H9 (cell line): ENCODE data around the gene NT5DC1. TPM values are rescaled to one million over a fixed set of nuclear protein-coding genes. Genes with fewer than 3 reads are reported as not detected.

Source experiments
- DNase-seq: peaks from one replicate; pipeline ENCODE4 v3.0.0-alpha.2; 2017
- H2AFZ ChIP-seq: one replicate; pipeline ENCODE4 v1.6.1; 2013; ENCODE audit warnings: mild to moderate bottlenecking, low read length, control low read depth, moderate library complexity
- H2AK5ac ChIP-seq: 2 replicates; pipeline ENCODE4 v1.6.1; 2013; ENCODE audit warnings: low read length, control low read depth, mixed read lengths; ENCODE audit not compliant: insufficient read length
- H2BK120ac ChIP-seq: one replicate; pipeline ENCODE4 v1.6.1; 2013; ENCODE audit warnings: low read depth, mild to moderate bottlenecking, low read length, control low read depth, inconsistent platforms; ENCODE audit not compliant: poor library complexity, severe bottlenecking
- H2BK12ac ChIP-seq: 2 replicates; pipeline ENCODE4 v1.6.1; 2013; ENCODE audit warnings: low read length, control low read depth, mixed read lengths, low read depth; ENCODE audit not compliant: insufficient read length
- H2BK15ac ChIP-seq: 2 replicates; pipeline ENCODE4 v1.6.1; 2013; ENCODE audit warnings: low read depth, low read length, control low read depth
- H2BK20ac ChIP-seq: one replicate; pipeline ENCODE4 v1.6.1; 2013; ENCODE audit warnings: low read depth, mild to moderate bottlenecking, low read length, control low read depth, inconsistent platforms; ENCODE audit not compliant: poor library complexity, severe bottlenecking
- H2BK5ac ChIP-seq: 2 replicates; pipeline ENCODE4 v1.6.1; 2013; ENCODE audit warnings: low read length, control low read depth, mixed read lengths; ENCODE audit not compliant: insufficient read length
- H3K14ac ChIP-seq: 2 replicates; pipeline ENCODE4 v1.6.1; 2013; ENCODE audit warnings: low read length, control low read depth; ENCODE audit not compliant: insufficient read depth
- H3K18ac ChIP-seq: 2 replicates; pipeline ENCODE4 v1.6.1; 2013; ENCODE audit warnings: low read depth, mild to moderate bottlenecking, mixed read lengths, low read length, control low read depth; ENCODE audit not compliant: insufficient read length
- H3K23ac ChIP-seq: 2 replicates; pipeline ENCODE4 v1.6.1; 2013; ENCODE audit warnings: low read length, control low read depth, mixed read lengths, low read depth; ENCODE audit not compliant: insufficient read length
- H3K23me2 ChIP-seq: 2 replicates; pipeline ENCODE4 v1.6.1; 2013; ENCODE audit warnings: low read depth, mild to moderate bottlenecking, mixed read lengths, low read length, control low read depth; ENCODE audit not compliant: insufficient read length, poor library complexity, severe bottlenecking
- H3K27ac ChIP-seq: 2 replicates; pipeline ENCODE4 v1.5.1; 2013; ENCODE audit warnings: low read length, control low read depth, mixed read lengths, low read depth; ENCODE audit not compliant: insufficient read length
- H3K27me3 ChIP-seq: 2 replicates; pipeline ENCODE4 v1.6.1; 2013; ENCODE audit warnings: low read length, control low read depth, inconsistent platforms; ENCODE audit not compliant: insufficient read depth
- H3K4ac ChIP-seq: 2 replicates; pipeline ENCODE4 v1.6.1; 2013; ENCODE audit warnings: low read depth, mild to moderate bottlenecking, control low read depth, inconsistent platforms, low read length, moderate library complexity
- H3K4me1 ChIP-seq: 2 replicates; pipeline ENCODE4 v1.6.1; 2013; ENCODE audit warnings: low read length, control low read depth, inconsistent platforms; ENCODE audit not compliant: insufficient read depth
- H3K4me2 ChIP-seq: 2 replicates; pipeline ENCODE4 v1.6.1; 2013; ENCODE audit warnings: low read length, control low read depth, mixed read lengths; ENCODE audit not compliant: insufficient read length, insufficient read depth
- H3K56ac ChIP-seq: 2 replicates; pipeline ENCODE4 v1.6.1; 2013; ENCODE audit warnings: low read depth, mild to moderate bottlenecking, mixed read lengths, low read length, control low read depth; ENCODE audit not compliant: insufficient read length
- H3K79me1 ChIP-seq: 2 replicates; pipeline ENCODE4 v1.6.1; 2013; ENCODE audit warnings: low read depth, mild to moderate bottlenecking, moderate library complexity, low read length, control low read depth, inconsistent platforms; ENCODE audit not compliant: insufficient read depth, poor library complexity, severe bottlenecking
- H3K79me2 ChIP-seq: 2 replicates; pipeline ENCODE4 v1.6.1; 2013; ENCODE audit warnings: low read length, control low read depth, inconsistent platforms; ENCODE audit not compliant: insufficient read depth
- H3K9ac ChIP-seq: 2 replicates; pipeline ENCODE4 v1.6.1; 2013; ENCODE audit warnings: low read length, control low read depth, mixed read lengths; ENCODE audit not compliant: insufficient read length; ENCODE audit errors: extremely low read depth
- H3K9me3 ChIP-seq: one replicate; pipeline ENCODE4 v1.6.1; 2013; ENCODE audit warnings: low read depth, low read length, inconsistent platforms; ENCODE audit not compliant: control insufficient read depth
- H3T11ph ChIP-seq: one replicate; pipeline ENCODE4 v1.6.1; 2013; ENCODE audit warnings: mild to moderate bottlenecking, low read length, control low read depth, inconsistent platforms
- H4K20me1 ChIP-seq: one replicate; pipeline ENCODE4 v1.6.1; 2013; ENCODE audit not compliant: control insufficient read depth, insufficient read length, insufficient read depth
- H4K5ac ChIP-seq: 2 replicates; pipeline ENCODE4 v1.6.1; 2013; ENCODE audit warnings: low read depth, mild to moderate bottlenecking, mixed read lengths, low read length, control low read depth; ENCODE audit not compliant: insufficient read length
- H4K8ac ChIP-seq: replicated peaks from 2 replicates; pipeline ENCODE4 v1.6.1; 2013; ENCODE audit warnings: low read length, control low read depth, mixed read lengths, low read depth; ENCODE audit not compliant: insufficient read length
- H4K91ac ChIP-seq: 2 replicates; pipeline ENCODE4 v1.6.1; 2013; ENCODE audit warnings: low read depth, mild to moderate bottlenecking, moderate library complexity, mixed read lengths, low read length, control low read depth; ENCODE audit not compliant: insufficient read length
- H3K27ac Mint-ChIP-seq, 3 experiments: 2 replicates in 2 of 3; 3 replicates in 1 of 3; pipeline ENCODE4 v1.8.0; 2020 to 2021; ENCODE audit warnings: mixed read lengths in 3 of 3, mild to moderate bottlenecking in 1 of 3, moderate library complexity in 1 of 3
- H3K27me3 Mint-ChIP-seq: 2 replicates; pipeline ENCODE4 v1.8.0; 2021; ENCODE audit warnings: low read depth, mild to moderate bottlenecking, moderate library complexity, mixed read lengths
- H3K36me3 Mint-ChIP-seq, 3 experiments: 2 replicates in 2 of 3; 3 replicates in 1 of 3; pipeline ENCODE4 v1.8.0; 2020 to 2021; ENCODE audit warnings: low read depth in 3 of 3, mixed read lengths in 3 of 3; ENCODE audit not compliant: insufficient read depth in 1 of 3
- H3K4me1 Mint-ChIP-seq, 2 experiments: 2 replicates each; pipeline ENCODE4 v1.8.0; 2020; ENCODE audit warnings: mixed read lengths in 2 of 2
- H3K4me3 Mint-ChIP-seq, 2 experiments: 2 replicates in 1 of 2; 3 replicates in 1 of 2; pipeline ENCODE4 v1.8.0; 2020 to 2021; ENCODE audit warnings: mild to moderate bottlenecking in 2 of 2, mixed read lengths in 2 of 2, moderate library complexity in 1 of 2
- H3K9me3 Mint-ChIP-seq, 2 experiments: 2 replicates in 1 of 2; 3 replicates in 1 of 2; pipeline ENCODE4 v1.8.0; 2020; ENCODE audit warnings: mild to moderate bottlenecking in 2 of 2, mixed read lengths in 2 of 2, moderate library complexity in 1 of 2
- WGBS: extraction: QIAGEN DNeasy Blood & Tissue Kit; methylation state at CpG from one replicate; pipeline ENCODE4 v1.1.7; 2013; ENCODE audit warnings: missing lambda C conversion rate, low lambda C conversion rate, mixed read lengths; ENCODE audit not compliant: insufficient read length; ENCODE audit errors: extremely low coverage; 5-methylcytosine and 5-hydroxymethylcytosine counted together
- total RNA-seq: library from RNA; stranded (reverse); gene quantifications from 2 replicates; pipeline ENCODE4 v1.2.1, GENCODE V29; 2021
- TF ChIP-seq, protein P1 (sequence below): fragments of 200-600 bp; sonication (generic); conservative IDR thresholded peaks from 3 replicates; pipeline ENCODE4 v1.8.0; 2021; ENCODE audit warnings: antibody characterized with exemption, mild to moderate bottlenecking

The NT5DC1 gene
- total RNA-seq, 1 experiment from 2014 or later: 64.9 TPM

DNA sequence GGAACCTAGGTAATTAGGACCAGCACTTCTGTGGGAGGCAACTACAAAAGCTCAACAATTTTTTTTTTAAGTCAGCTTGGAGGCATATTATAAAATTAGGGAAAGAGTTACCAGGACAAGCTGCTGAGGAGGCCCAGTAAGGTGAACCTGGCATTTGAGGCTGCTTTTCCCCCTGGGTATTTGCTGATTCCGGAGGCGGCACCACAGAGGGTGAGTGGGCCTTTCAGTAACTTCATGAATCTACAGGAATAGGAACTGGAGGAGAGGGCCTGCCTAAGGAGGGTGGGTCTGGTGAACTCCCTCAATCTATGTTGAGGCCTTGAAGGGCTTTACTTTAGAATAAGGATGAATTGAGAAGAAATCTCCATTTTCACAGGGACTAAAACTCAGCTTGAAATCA, 138.6 kb downstream of the NT5DC1 start:
- no peak overlapping the region for H4K91ac ChIP-seq
- H3K27me3 Mint-ChIP-seq: no peaks in the 10 kb centered on the region
- no peak overlapping the region for H3K23ac ChIP-seq
- H3K4me2 ChIP-seq: no peak overlapping the region
- H3K27ac ChIP-seq: no peak overlapping the region
- H3K27ac Mint-ChIP-seq: no peak overlapping the region
- H3K23me2 ChIP-seq: no peaks in the 10 kb centered on the region
- H2BK5ac ChIP-seq: no peak overlapping the region
- H3K14ac ChIP-seq: no peak overlapping the region
- H3K56ac ChIP-seq: no peak overlapping the region
- H3K9me3 Mint-ChIP-seq: no peaks in the 10 kb centered on the region
- no peaks in the 10 kb centered on the region for H3K4me1 ChIP-seq
- no peak overlapping the region for H3K4me3 Mint-ChIP-seq
- H2AK5ac ChIP-seq: no peak overlapping the region
- H2AFZ ChIP-seq: no peak overlapping the region
- H2BK15ac ChIP-seq: no peak overlapping the region
- no peaks in the 10 kb centered on the region for H4K20me1 ChIP-seq
- DNase-seq: no peak
- no peak overlapping the region for H3K18ac ChIP-seq
- H4K5ac ChIP-seq: no peak overlapping the region
- no peak overlapping the region for H3T11ph ChIP-seq
- peaks cover 0 to 33% (median 26%) of the 10 kb centered on the region in 3 experiments; a peak in 5 of 7 replicates for H3K36me3 Mint-ChIP-seq
- H3K9ac ChIP-seq: no peak overlapping the region
- H2BK20ac ChIP-seq: no peak overlapping the region
- H3K4me1 Mint-ChIP-seq: no peaks in the 10 kb centered on the region
- WGBS: no CpG with 5 or more reads among the region's 2 CpGs
- no peaks in the 10 kb centered on the region for H3K27me3 ChIP-seq
- H3K9me3 ChIP-seq: no peaks in the 10 kb centered on the region
- H3K79me2 ChIP-seq: no peaks in the 10 kb centered on the region
- TF ChIP-seq, protein P1, sequence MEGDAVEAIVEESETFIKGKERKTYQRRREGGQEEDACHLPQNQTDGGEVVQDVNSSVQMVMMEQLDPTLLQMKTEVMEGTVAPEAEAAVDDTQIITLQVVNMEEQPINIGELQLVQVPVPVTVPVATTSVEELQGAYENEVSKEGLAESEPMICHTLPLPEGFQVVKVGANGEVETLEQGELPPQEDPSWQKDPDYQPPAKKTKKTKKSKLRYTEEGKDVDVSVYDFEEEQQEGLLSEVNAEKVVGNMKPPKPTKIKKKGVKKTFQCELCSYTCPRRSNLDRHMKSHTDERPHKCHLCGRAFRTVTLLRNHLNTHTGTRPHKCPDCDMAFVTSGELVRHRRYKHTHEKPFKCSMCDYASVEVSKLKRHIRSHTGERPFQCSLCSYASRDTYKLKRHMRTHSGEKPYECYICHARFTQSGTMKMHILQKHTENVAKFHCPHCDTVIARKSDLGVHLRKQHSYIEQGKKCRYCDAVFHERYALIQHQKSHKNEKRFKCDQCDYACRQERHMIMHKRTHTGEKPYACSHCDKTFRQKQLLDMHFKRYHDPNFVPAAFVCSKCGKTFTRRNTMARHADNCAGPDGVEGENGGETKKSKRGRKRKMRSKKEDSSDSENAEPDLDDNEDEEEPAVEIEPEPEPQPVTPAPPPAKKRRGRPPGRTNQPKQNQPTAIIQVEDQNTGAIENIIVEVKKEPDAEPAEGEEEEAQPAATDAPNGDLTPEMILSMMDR: no peak
- H3K79me1 ChIP-seq: no peaks in the 10 kb centered on the region
- no peak overlapping the region for H2BK12ac ChIP-seq
- no peak overlapping the region for H3K4ac ChIP-seq
- H2BK120ac ChIP-seq: no peak overlapping the region
- H4K8ac ChIP-seq: no peak overlapping the region
